HEK293 (cell line): Measurements from ENCODE around the gene CHST8.
A peak's percentile ranks its signal among the peaks of the same experiment; 100 is the strongest.

Experiments
- CTCF ChIA-PET: fragments of 350-600 bp; formaldehyde crosslinking; extraction: SDS; loops from one replicate; lab custom pipeline; 2021; ENCODE audit warnings: antibody characterized with exemption; lab: Yijun Ruan, JAX
- POLR2A ChIA-PET: fragments of 300-600 bp; formaldehyde crosslinking; extraction: SDS; loops from one replicate; lab custom pipeline; 2020; ENCODE audit warnings: antibody characterized with exemption, inconsistent platforms; lab: Yijun Ruan, JAX
- H3K27ac ChIP-seq: fragments of 200-500 bp; sonication (Bioruptor generic); 2 replicates; pipeline ENCODE4 v1.5.1; 2014; ENCODE audit warnings: low read depth, low read length, control low read depth, inconsistent platforms; ENCODE audit errors: extremely low read depth
- H3K36me3 ChIP-seq, 2 experiments: fragments of 200-500 bp in 1 of 2; sonication (Bioruptor generic) in 1 of 2; 1 replicate in 1 of 2; 2 replicates in 1 of 2; pipeline ENCODE4 v1.5.1; 2014 to 2017; ENCODE audit warnings: inconsistent platforms in 2 of 2, low read length in 2 of 2; ENCODE audit not compliant: control insufficient read depth in 2 of 2, insufficient read depth in 1 of 2
- H3K4me1 ChIP-seq: fragments of 200-500 bp; sonication (Bioruptor generic); 2 replicates; pipeline ENCODE4 v1.5.1; 2014; ENCODE audit warnings: mild to moderate bottlenecking, low read length, inconsistent platforms; ENCODE audit not compliant: control insufficient read depth, insufficient read depth
- H3K4me3 ChIP-seq: 2 replicates; pipeline ENCODE4 v1.5.1; 2011; ENCODE audit warnings: low read depth, mild to moderate bottlenecking, control low read depth, low read length, moderate library complexity
- H3K9me3 ChIP-seq: fragments of 200-500 bp; sonication (Bioruptor generic); 2 replicates; pipeline ENCODE4 v1.5.1; 2014; ENCODE audit warnings: low read depth, low read length, inconsistent platforms; ENCODE audit not compliant: control insufficient read depth, insufficient read depth
- BCL11A ChIP-seq: fragments of 450-650 bp; formaldehyde crosslinking; IDR thresholded peaks from 2 replicates; pipeline ENCODE4 v1.5.1; 2016; ENCODE audit warnings: low read depth, missing biosample characterization, missing genetic modification characterization
- GLIS2 ChIP-seq: fragments of 450-650 bp; formaldehyde crosslinking; IDR thresholded peaks from 2 replicates; pipeline ENCODE4 v1.5.1; 2016; ENCODE audit warnings: missing biosample characterization, missing genetic modification characterization
- HOXC10 ChIP-seq: sonication (generic); formaldehyde crosslinking; IDR thresholded peaks from 2 replicates; pipeline ENCODE4 v1.8.1; 2023; ENCODE audit warnings: mild to moderate bottlenecking, missing genetic modification reagents
- KLF1 ChIP-seq: fragments of 450-650 bp; formaldehyde crosslinking; IDR thresholded peaks from 2 replicates; pipeline ENCODE4 v1.5.1; 2016; ENCODE audit warnings: missing biosample characterization, missing genetic modification characterization
- KLF17 ChIP-seq: fragments of 450-650 bp; formaldehyde crosslinking; IDR thresholded peaks from 2 replicates; pipeline ENCODE4 v1.5.1; 2016; ENCODE audit warnings: missing biosample characterization, missing genetic modification characterization
- MEIS1 ChIP-seq: sonication (generic); formaldehyde crosslinking; IDR thresholded peaks from 2 replicates; pipeline ENCODE4 v1.8.1; 2022; ENCODE audit warnings: missing genetic modification reagents, mild to moderate bottlenecking, borderline replicate concordance
- MZF1 ChIP-seq: fragments of 450-650 bp; formaldehyde crosslinking; IDR thresholded peaks from 2 replicates; pipeline ENCODE4 v1.5.1; 2017; ENCODE audit warnings: missing biosample characterization, missing genetic modification characterization, borderline replicate concordance
- OSR2 ChIP-seq: fragments of 450-650 bp; formaldehyde crosslinking; IDR thresholded peaks from 2 replicates; pipeline ENCODE4 v1.5.1; 2016; ENCODE audit warnings: missing biosample characterization, missing genetic modification characterization
- PATZ1 ChIP-seq: fragments of 450-650 bp; formaldehyde crosslinking; IDR thresholded peaks from 2 replicates; pipeline ENCODE4 v1.5.1; 2016; ENCODE audit warnings: missing biosample characterization, missing genetic modification characterization
- REST ChIP-seq: fragments of 450-650 bp; formaldehyde crosslinking; IDR thresholded peaks from 2 replicates; pipeline ENCODE4 v1.5.1; 2016; ENCODE audit warnings: missing biosample characterization, missing genetic modification characterization
- SCRT2 ChIP-seq: fragments of 450-650 bp; formaldehyde crosslinking; IDR thresholded peaks from 2 replicates; pipeline ENCODE4 v1.5.1; 2016; ENCODE audit warnings: missing biosample characterization, missing genetic modification characterization
- WT1 ChIP-seq: fragments of 450-650 bp; formaldehyde crosslinking; IDR thresholded peaks from 2 replicates; pipeline ENCODE4 v1.5.1; 2016; ENCODE audit warnings: missing biosample characterization, missing genetic modification characterization
- ZIC2 ChIP-seq: fragments of 450-650 bp; formaldehyde crosslinking; IDR thresholded peaks from 2 replicates; pipeline ENCODE4 v1.5.1; 2016; ENCODE audit warnings: missing biosample characterization, missing genetic modification characterization
- ZNF16 ChIP-seq: fragments of 450-650 bp; formaldehyde crosslinking; IDR thresholded peaks from 2 replicates; pipeline ENCODE4 v1.5.1; 2016; ENCODE audit warnings: low read depth, missing biosample characterization, missing genetic modification characterization
- ZNF354C ChIP-seq: fragments of 450-650 bp; formaldehyde crosslinking; IDR thresholded peaks from 2 replicates; pipeline ENCODE4 v1.5.1; 2016; ENCODE audit warnings: missing biosample characterization, missing genetic modification characterization, low read depth, borderline replicate concordance
- ZNF391 ChIP-seq: fragments of 450-650 bp; formaldehyde crosslinking; IDR thresholded peaks from 2 replicates; pipeline ENCODE4 v1.5.1; 2016; ENCODE audit warnings: low read depth, missing biosample characterization, missing genetic modification characterization, borderline replicate concordance
- ZNF394 ChIP-seq: fragments of 450-650 bp; formaldehyde crosslinking; IDR thresholded peaks from 2 replicates; pipeline ENCODE4 v1.5.1; 2016; ENCODE audit warnings: missing biosample characterization, missing genetic modification characterization, mild to moderate bottlenecking, moderate library complexity, borderline replicate concordance
- ZNF548 ChIP-seq: fragments of 450-650 bp; formaldehyde crosslinking; IDR thresholded peaks from 2 replicates; pipeline ENCODE4 v1.5.1; 2016; ENCODE audit warnings: missing biosample characterization, missing genetic modification characterization
- ZNF571 ChIP-seq: fragments of 450-650 bp; formaldehyde crosslinking; IDR thresholded peaks from 2 replicates; pipeline ENCODE4 v1.5.0; 2017; ENCODE audit warnings: missing biosample characterization, missing genetic modification characterization
- ZNF600 ChIP-seq: fragments of 450-650 bp; formaldehyde crosslinking; IDR thresholded peaks from 2 replicates; pipeline ENCODE4 v1.5.1; 2016; ENCODE audit warnings: missing biosample characterization, missing genetic modification characterization
- ZNF692 ChIP-seq: fragments of 450-650 bp; formaldehyde crosslinking; IDR thresholded peaks from 2 replicates; pipeline ENCODE4 v1.5.1; 2016; ENCODE audit warnings: missing biosample characterization, missing genetic modification characterization
- ZNF792 ChIP-seq: fragments of 450-650 bp; formaldehyde crosslinking; IDR thresholded peaks from 2 replicates; pipeline ENCODE4 v1.5.1; 2016; ENCODE audit warnings: missing biosample characterization, missing genetic modification characterization

The CHST8 gene

GRCh38 chr19:33808399-33808798 lies 186.6 kb downstream of the CHST8 start:
- Histone ChIP-seq H3K36me3 (peaks cover 70 to 80% of the 10 kb centered on the region in 2 experiments), H3K4me1 (no peaks in the 10 kb centered on the region), H3K9me3 (no peaks in the 10 kb centered on the region), H3K4me3 (no peak overlapping the region), H3K27ac (no peak overlapping the region)
- TF ChIP-seq ZNF548 (no peak), KLF1 (tag by site-specific recombination) (peak; percentile 43; the same call in 1 of the 2 replicates), HOXC10 (CRISPR knock-in tag) (no peak), ZNF600 (tag by site-specific recombination) (0 out of 2 replicates have a peak, but pooled peaks have one; percentile 19), ZNF394 (no peak), ZNF354C (tag by site-specific recombination) (no peak), ZNF792 (tag by site-specific recombination) (no peak), SCRT2 (tag by site-specific recombination) (no peak), BCL11A (tag by site-specific recombination) (no peak), MZF1 (tag by site-specific recombination) (no peak), ZNF391 (tag by site-specific recombination) (no peak), MEIS1 (CRISPR knock-in tag) (no peak), ZNF16 (no peak), ZNF692 (no peak), KLF17 (0 out of 2 replicates have a peak, but pooled peaks have one; percentile 54)
- CTCF ChIA-PET = interaction anchor here (0.6 kb wide), 2 partner anchors 31 to 187 kb away, joined by 3 to 4 read pairs; no protein-coding TSS in a partner anchor
- POLR2A ChIA-PET = no interaction called here

GRCh38 chr19:33809960-33810359 lies 188.2 kb downstream of the CHST8 start:
- no peak overlapping the region for H3K4me3 ChIP-seq
- H3K27ac ChIP-seq = no peak overlapping the region
- ChIA-PET POLR2A (interaction anchor here (1.2 kb wide), 1 partner anchor 10 kb away, joined by 3 read pairs; no protein-coding TSS in a partner anchor), CTCF (interaction anchor here (0.7 kb wide), 1 partner anchor 32 kb away, joined by 3 read pairs; no protein-coding TSS in a partner anchor)
- TF ChIP-seq GLIS2 (tag by site-specific recombination) (peak; percentile 60; the same call in 1 of the 2 replicates), ZNF571 (tag by site-specific recombination) (no peak), REST (no peak), PATZ1 (tag by site-specific recombination) (peak; percentile 32; the same call in 1 of the 2 replicates), OSR2 (tag by site-specific recombination) (no peak), ZIC2 (tag by site-specific recombination) (0 out of 2 replicates have a peak, but pooled peaks have one; percentile 11), WT1 (tag by site-specific recombination) (no peak)
- H3K4me1 ChIP-seq = no peaks in the 10 kb centered on the region
- peaks cover 67 to 73% of the 10 kb centered on the region in 2 experiments for H3K36me3 ChIP-seq
- no peaks in the 10 kb centered on the region for H3K9me3 ChIP-seq
